22Rv1 (cell line): ENCODE results near the gene AADACL3.

Experiments
- H3K27ac ChIP-seq: fragments of 450-650 bp; 2 replicates; pipeline ENCODE4 v1.5.1; 2017
- ZFX ChIP-seq: fragments of 450-650 bp; IDR thresholded peaks from 2 replicates; pipeline ENCODE4 v1.6.1; 2017; ENCODE audit warnings: antibody characterized with exemption, borderline replicate concordance
- TF ChIP-seq, protein P1 (sequence below): fragments of 450-650 bp; IDR thresholded peaks from 2 replicates; pipeline ENCODE4 v1.5.1; 2017; ENCODE audit warnings: mild to moderate bottlenecking

Gene AADACL3

GRCh38 chr1:12738934-12739333 is 23.0 kb downstream of the AADACL3 start:
- H3K27ac ChIP-seq = no peak overlapping the region
- no peak for TF ChIP-seq ZFX
- TF ChIP-seq, protein P1, sequence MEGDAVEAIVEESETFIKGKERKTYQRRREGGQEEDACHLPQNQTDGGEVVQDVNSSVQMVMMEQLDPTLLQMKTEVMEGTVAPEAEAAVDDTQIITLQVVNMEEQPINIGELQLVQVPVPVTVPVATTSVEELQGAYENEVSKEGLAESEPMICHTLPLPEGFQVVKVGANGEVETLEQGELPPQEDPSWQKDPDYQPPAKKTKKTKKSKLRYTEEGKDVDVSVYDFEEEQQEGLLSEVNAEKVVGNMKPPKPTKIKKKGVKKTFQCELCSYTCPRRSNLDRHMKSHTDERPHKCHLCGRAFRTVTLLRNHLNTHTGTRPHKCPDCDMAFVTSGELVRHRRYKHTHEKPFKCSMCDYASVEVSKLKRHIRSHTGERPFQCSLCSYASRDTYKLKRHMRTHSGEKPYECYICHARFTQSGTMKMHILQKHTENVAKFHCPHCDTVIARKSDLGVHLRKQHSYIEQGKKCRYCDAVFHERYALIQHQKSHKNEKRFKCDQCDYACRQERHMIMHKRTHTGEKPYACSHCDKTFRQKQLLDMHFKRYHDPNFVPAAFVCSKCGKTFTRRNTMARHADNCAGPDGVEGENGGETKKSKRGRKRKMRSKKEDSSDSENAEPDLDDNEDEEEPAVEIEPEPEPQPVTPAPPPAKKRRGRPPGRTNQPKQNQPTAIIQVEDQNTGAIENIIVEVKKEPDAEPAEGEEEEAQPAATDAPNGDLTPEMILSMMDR = no peak

DNA sequence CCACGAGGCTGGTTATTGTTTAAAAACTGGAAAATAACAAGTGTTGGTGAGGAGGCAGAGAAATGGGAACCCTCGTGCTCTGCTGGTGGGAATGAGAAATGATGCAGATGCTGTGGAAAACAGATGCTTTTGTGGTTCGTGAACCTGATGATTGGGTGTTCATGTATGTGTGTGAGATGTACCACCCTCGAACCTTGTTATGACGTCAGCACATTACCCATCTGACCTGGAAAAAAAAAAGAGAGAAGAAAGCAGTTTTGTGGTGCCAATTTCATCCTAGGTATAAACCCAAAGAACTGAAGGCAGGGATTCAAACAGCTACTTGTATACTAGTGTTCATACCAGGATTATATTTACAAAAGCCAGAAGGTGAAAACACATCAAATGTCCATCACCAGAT is 23.7 kb downstream of the AADACL3 start:
- H3K27ac ChIP-seq = no peak overlapping the region
- no peak for TF ChIP-seq ZFX
- TF ChIP-seq, protein P1 = no peak

GRCh38 chr1:12741946-12742345 is 26.0 kb downstream of the AADACL3 start:
- no peak for TF ChIP-seq ZFX
- TF ChIP-seq, protein P1 = no peak
- H3K27ac ChIP-seq = no peak overlapping the region

GRCh38 chr1:12745126-12745991 is 29.4 kb downstream of the AADACL3 start:
- TF ChIP-seq, protein P1 = no peak
- no peak for TF ChIP-seq ZFX
- H3K27ac ChIP-seq = no peak overlapping the region

- H3K27ac ChIP-seq = no peak within 1 kb of the TSS
- TF ChIP-seq, protein P1 = no peak
- TF ChIP-seq ZFX = no peak
These were observed 30.0 kb downstream of the AADACL3 start, which contains the start of gene CFAP107 for GRCh38 chr1:12745992-12746323. CFAP107 (plus strand) TSS chr1:12746200; CDS start chr1:12746431, 231 bp downstream.

DNA sequence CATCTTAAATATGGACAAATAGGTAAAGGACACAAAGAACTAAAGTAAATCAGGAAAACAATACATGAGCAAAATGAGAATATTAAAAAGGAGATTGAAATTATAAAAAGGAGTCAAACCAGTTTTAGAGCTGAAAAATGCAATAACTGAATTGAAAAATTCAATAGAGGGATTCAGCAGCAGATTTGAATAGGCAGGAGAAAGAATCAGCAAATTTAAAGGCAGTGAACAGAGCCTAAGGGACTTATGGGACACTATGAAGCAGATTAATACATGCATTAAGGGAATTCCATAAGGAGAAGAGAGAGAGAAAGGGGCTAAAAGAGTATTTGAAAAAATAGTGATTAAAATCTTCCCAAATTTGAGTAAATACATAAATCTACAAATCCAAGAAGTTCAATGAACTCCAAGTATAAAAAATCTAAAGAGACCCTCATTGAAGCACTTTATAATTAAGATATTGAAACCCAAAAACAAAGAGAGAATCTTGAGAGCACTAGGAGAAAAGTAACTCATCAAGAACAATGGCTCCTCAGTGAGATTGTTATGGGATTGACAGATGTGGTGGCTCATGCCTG is 33.0 kb downstream of the AADACL3 start:
- H3K27ac ChIP-seq = no peak overlapping the region
- no peak for TF ChIP-seq ZFX
- TF ChIP-seq, protein P1 = no peak

- no peak overlapping the region for H3K27ac ChIP-seq
- TF ChIP-seq ZFX = no peak
- TF ChIP-seq, protein P1 = no peak
These were observed 38.8 kb downstream of the AADACL3 start for GRCh38 chr1:12754738-12755137.
